Activated CD4-positive, alpha-beta T cell treated with anti-CD3 and anti-CD28 coated beads, Interleukin-2, amount 50 U/mL, for 4 hours (primary cell): Measurements from ENCODE around the gene LRRC2.

Experiments
- DNase-seq, 2 experiments: peaks; one replicate each; pipeline ENCODE4 v3.0.0-alpha.2; 2020

Gene LRRC2

GRCh38 chr3:46470831-46471230 lies 95.3 kb downstream of the LRRC2 start:
- DNase-seq, result no peak

- no peak for DNase-seq
Observed at GRCh38 chr3:46469680-46470357, 96.3 kb downstream of the LRRC2 start.

DNA sequence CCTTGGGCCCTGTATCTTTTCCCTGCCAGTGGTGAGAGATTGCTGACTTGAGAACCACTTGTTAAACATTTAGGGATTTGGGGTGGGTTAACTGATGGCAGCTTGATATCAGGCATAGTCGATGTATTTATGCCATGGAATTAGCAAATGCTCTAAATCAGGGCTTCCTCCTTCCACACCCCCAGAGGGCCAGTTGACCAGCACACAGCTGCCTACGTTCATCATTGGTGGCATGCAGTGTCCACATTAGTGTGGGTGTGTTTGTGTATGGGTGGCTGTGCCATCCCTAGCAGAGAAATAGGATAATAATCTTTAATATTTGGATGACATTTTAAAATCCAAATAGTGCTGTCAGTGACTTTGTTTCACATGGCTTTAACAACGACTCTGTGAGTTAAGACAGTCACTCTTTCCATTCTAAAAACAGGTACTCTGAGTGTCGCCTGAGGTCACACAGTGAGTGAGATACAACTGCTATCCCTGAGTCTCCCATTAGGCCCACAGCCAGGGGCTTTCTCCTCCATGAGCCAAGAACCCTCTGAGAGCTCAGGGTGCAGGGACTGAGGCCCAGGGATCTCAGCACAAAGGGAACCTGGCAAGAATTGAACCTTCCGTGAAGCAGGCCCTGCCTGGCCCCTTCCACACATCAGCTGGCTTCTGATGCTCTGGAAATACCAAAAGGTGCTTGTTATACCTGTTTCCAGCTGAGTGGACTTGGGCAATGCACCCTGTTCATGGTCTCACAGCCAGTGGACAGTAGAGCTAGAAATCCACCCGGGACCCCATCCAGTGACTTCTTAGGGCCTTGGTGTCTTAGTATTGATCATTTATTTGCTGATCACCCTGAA lies 97.1 kb downstream of the LRRC2 start:
- no peak for DNase-seq

- no peak for DNase-seq
Observed at GRCh38 chr3:46467562-46467961, 98.5 kb downstream of the LRRC2 start.

GRCh38 chr3:46466871-46467403 lies 99.2 kb downstream of the LRRC2 start:
- no peak for DNase-seq

- DNase-seq, result no peak
Observed at GRCh38 chr3:46466273-46466672, 99.8 kb downstream of the LRRC2 start.
